ENCODE measurements around the gene PIAS1. TPM values are rescaled to one million over a fixed set of nuclear protein-coding genes. Genes with fewer than 3 reads are reported as not detected.

PIAS1 gene
- total RNA-seq, 3 donors from 2014 or later (not counting 1 experiment from before 2014, with no cell fraction given), result 94.7 to 103 (median 99.2) TPM

GRCh38 chr15:68073576-68074288 lies 19.6 kb downstream of the PIAS1 start:
- 99% methylated on average over 6 of the region's 6 CpGs for WGBS (ENCODE audit: insufficient coverage)
- no peaks in the 10 kb centered on the region for H3K27me3 Mint-ChIP-seq (ENCODE audit: low read depth in 2 of 2)
- intact Hi-C loops (cut with micrococcal nuclease), result no loop called here
- H3K4me3 Mint-ChIP-seq, result no peak overlapping the region
- H3K4me3 ChIP-seq (ENCODE audit: low read length), result no peak overlapping the region
- TF ChIP-seq CTCF (IDR thresholded peaks at IDR 0.05), result no peak
- H3K27ac ChIP-seq (ENCODE audit: low read length), result no peak overlapping the region
- H3K27ac Mint-ChIP-seq, result no peak overlapping the region
- H3K36me3 Mint-ChIP-seq, result no peaks in the 10 kb centered on the region
- ATAC-seq, result no peak
- no peak for DNase-seq
- H3K27me3 ChIP-seq (ENCODE audit: control insufficient read depth, insufficient read depth, low read length), result no peaks in the 10 kb centered on the region
- no peaks in the 10 kb centered on the region for H3K9me3 ChIP-seq (ENCODE audit: control insufficient read depth, insufficient read depth, low read length)
- H3K4me1 ChIP-seq (ENCODE audit: control insufficient read depth, insufficient read depth, low read length), result peaks cover 7% of the 10 kb centered on the region
- H3K36me3 ChIP-seq (ENCODE audit: control insufficient read depth, insufficient read depth, low read length), result no peaks in the 10 kb centered on the region
- no peaks in the 10 kb centered on the region for H3K9me3 Mint-ChIP-seq
- H3K4me1 Mint-ChIP-seq, result peaks cover 65 to 75% of the 10 kb centered on the region in 2 donors

GRCh38 chr15:68075764-68076385 lies 21.8 kb downstream of the PIAS1 start:
- H3K27me3 Mint-ChIP-seq (ENCODE audit: low read depth in 2 of 2), result no peaks in the 10 kb centered on the region

GRCh38 chr15:68078365-68078764 lies 24.2 kb downstream of the PIAS1 start:
- Mint-ChIP-seq H3K9me3 (no peaks in the 10 kb centered on the region), H3K27ac (peak overlapping the region; percentile 16 to 75), H3K36me3 (no peaks in the 10 kb centered on the region), H3K4me3 (peak overlapping the region; percentile 2), H3K4me1 (peaks cover 76 to 80% of the 10 kb centered on the region in 2 donors), H3K27me3 (ENCODE audit: low read depth in 2 of 2) (no peaks in the 10 kb centered on the region)
- no peak for DNase-seq
- Histone ChIP-seq H3K4me3 (ENCODE audit: low read length) (no peak overlapping the region), H3K27ac (ENCODE audit: low read length) (no peak overlapping the region), H3K27me3 (ENCODE audit: control insufficient read depth, insufficient read depth, low read length) (no peaks in the 10 kb centered on the region), H3K36me3 (ENCODE audit: control insufficient read depth, insufficient read depth, low read length) (no peaks in the 10 kb centered on the region), H3K4me1 (ENCODE audit: control insufficient read depth, insufficient read depth, low read length) (peaks cover 7% of the 10 kb centered on the region), H3K9me3 (ENCODE audit: control insufficient read depth, insufficient read depth, low read length) (no peaks in the 10 kb centered on the region)
- WGBS (ENCODE audit: insufficient coverage), result 25% methylated on average over 3 of the region's 3 CpGs
- intact Hi-C loops (cut with micrococcal nuclease), result loop anchor here (5.0 kb wide), 1 partner anchor 34 kb away; no protein-coding TSS in a partner anchor
- TF ChIP-seq CTCF (IDR thresholded peaks at IDR 0.05), result no peak
- peak; percentile 62 to 69 (median 68) for ATAC-seq

More at GRCh38 chr15:68075764-68076385, 21.8 kb downstream of the PIAS1 start:
- Histone ChIP-seq H3K36me3 (ENCODE audit: control insufficient read depth, insufficient read depth, low read length) (no peaks in the 10 kb centered on the region), H3K4me1 (ENCODE audit: control insufficient read depth, insufficient read depth, low read length) (peaks cover 7% of the 10 kb centered on the region), H3K9me3 (ENCODE audit: control insufficient read depth, insufficient read depth, low read length) (no peaks in the 10 kb centered on the region), H3K27ac (ENCODE audit: low read length) (no peak overlapping the region), H3K27me3 (ENCODE audit: control insufficient read depth, insufficient read depth, low read length) (no peaks in the 10 kb centered on the region), H3K4me3 (ENCODE audit: low read length) (no peak overlapping the region)
- ATAC-seq (no peak), DNase-seq (no peak)
- intact Hi-C loops (cut with micrococcal nuclease), result loop anchor here (5.0 kb wide), 1 partner anchor 36 kb away; no protein-coding TSS in a partner anchor
- Mint-ChIP-seq H3K27ac (peak overlapping the region; percentile 2 to 51), H3K9me3 (no peaks in the 10 kb centered on the region), H3K4me3 (no peak overlapping the region), H3K36me3 (no peaks in the 10 kb centered on the region), H3K4me1 (peaks cover 65 to 72% of the 10 kb centered on the region in 2 donors)
- 96% methylated on average over 18 of the region's 18 CpGs for WGBS (ENCODE audit: insufficient coverage)
- TF ChIP-seq CTCF (IDR thresholded peaks at IDR 0.05), result no peak
